ENCODE results near the gene TSPAN33. TPM values are rescaled to one million over a fixed set of nuclear protein-coding genes. Genes with fewer than 3 reads are reported as not detected.

TSPAN33 gene
- polyA plus RNA-seq, 1 donor (not counting 4 experiments of a cell fraction or from before 2014, with no cell fraction given): 0.93 TPM

DNA sequence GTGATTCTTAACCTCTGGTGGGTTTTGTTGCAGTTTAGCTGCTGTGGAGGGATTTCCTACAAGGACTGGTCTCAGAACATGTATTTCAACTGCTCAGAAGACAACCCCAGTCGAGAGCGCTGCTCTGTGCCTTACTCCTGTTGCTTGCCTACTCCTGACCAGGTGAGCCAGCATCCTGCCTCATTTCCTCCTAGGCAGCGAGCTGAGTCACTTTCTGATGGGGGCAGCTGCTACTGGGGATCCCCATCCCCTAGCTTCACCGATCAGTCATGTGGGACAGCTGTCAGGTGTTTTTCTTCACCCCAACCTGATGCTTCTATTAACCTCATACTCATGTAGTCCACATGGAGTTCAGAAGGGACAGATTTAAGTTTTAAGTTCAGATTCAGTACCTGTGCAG is 22.2 kb downstream of the TSPAN33 start:
- H4K20me1 ChIP-seq (ENCODE audit: control insufficient read depth, extremely low read depth, insufficient read depth, low read length): no peaks in the 10 kb centered on the region
- FAIRE-seq: no peak
- H3K9me3 ChIP-seq (ENCODE audit: control insufficient read depth, low read depth, low read length): no peaks in the 10 kb centered on the region
- H2AFZ ChIP-seq (ENCODE audit: control insufficient read depth, low read length): no peak overlapping the region
- no peak overlapping the region for H3K4me2 ChIP-seq (ENCODE audit: control insufficient read depth, extremely low read depth, insufficient read depth, low read depth, low read length)
- no peak overlapping the region for H3K27ac ChIP-seq (ENCODE audit: control insufficient read depth, insufficient read depth, low read length)
- TF ChIP-seq, protein P1, sequence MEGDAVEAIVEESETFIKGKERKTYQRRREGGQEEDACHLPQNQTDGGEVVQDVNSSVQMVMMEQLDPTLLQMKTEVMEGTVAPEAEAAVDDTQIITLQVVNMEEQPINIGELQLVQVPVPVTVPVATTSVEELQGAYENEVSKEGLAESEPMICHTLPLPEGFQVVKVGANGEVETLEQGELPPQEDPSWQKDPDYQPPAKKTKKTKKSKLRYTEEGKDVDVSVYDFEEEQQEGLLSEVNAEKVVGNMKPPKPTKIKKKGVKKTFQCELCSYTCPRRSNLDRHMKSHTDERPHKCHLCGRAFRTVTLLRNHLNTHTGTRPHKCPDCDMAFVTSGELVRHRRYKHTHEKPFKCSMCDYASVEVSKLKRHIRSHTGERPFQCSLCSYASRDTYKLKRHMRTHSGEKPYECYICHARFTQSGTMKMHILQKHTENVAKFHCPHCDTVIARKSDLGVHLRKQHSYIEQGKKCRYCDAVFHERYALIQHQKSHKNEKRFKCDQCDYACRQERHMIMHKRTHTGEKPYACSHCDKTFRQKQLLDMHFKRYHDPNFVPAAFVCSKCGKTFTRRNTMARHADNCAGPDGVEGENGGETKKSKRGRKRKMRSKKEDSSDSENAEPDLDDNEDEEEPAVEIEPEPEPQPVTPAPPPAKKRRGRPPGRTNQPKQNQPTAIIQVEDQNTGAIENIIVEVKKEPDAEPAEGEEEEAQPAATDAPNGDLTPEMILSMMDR (optimal IDR thresholded peaks at IDR 0.05 in 1 of 3, IDR thresholded peaks at IDR 0.05 in 1 of 3, conservative IDR thresholded peaks at IDR 0.05 in 1 of 3; ENCODE audit: extremely low read depth in 1 of 3, insufficient read depth in 2 of 3, low read length in 3 of 3): no peak
- TF ChIP-seq EZH2 (IDR thresholded peaks at IDR 0.05; ENCODE audit: low read length): no peak
- no peak for DNase-seq (ENCODE audit: low read depth, low spot score)
- H3K36me3 ChIP-seq (ENCODE audit: control insufficient read depth in 2 of 2, extremely low read depth in 1 of 2, insufficient read depth in 2 of 2, low read length in 2 of 2): no peaks in the 10 kb centered on the region
- H3K9ac ChIP-seq (ENCODE audit: control insufficient read depth, extremely low read depth, insufficient read depth, low read length): no peak overlapping the region
- dilution Hi-C loops (cut with MboI; ENCODE audit: extremely low pct_ligation_motif_present, low sequenced_read_pairs): no loop called here
- peaks cover 11% of the 10 kb centered on the region for H3K4me1 ChIP-seq (ENCODE audit: control insufficient read depth, extremely low read depth, insufficient read depth, low read length)
- H3K9me1 ChIP-seq (ENCODE audit: control insufficient read depth, extremely low read depth, insufficient read depth, low read length): no peaks in the 10 kb centered on the region
- H3K27me3 ChIP-seq (ENCODE audit: control insufficient read depth, extremely low read depth, insufficient read depth, low read length): peaks cover 7% of the 10 kb centered on the region
- H3K4me3 ChIP-seq (ENCODE audit: control insufficient read depth in 2 of 3, extremely low read depth in 1 of 3, insufficient read depth in 2 of 3, low read depth in 1 of 3, low read length in 3 of 3): no peak overlapping the region
- H3K79me2 ChIP-seq (ENCODE audit: control insufficient read depth, insufficient read depth, low read length): no peaks in the 10 kb centered on the region

DNA sequence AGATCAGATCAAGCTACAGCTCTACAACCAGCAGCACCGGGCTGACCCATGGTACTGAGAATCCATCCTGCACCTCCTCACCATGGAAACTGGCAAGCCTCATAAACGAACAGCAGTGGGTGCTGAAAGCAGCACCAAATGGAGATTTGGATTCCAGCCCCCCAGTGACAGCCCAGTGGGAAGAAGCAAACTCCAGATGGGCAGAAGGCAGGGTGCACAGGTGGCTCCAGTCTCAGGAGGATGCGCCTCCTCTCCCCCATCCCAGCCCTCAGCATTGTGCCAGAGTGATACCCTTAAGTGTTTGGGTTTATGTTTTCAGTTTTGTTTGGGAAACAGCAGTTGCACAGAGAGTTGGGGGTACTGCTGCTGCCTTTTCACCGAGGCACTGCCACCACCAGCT is 23.3 kb downstream of the TSPAN33 start:
- H3K4me1 ChIP-seq (ENCODE audit: control insufficient read depth, extremely low read depth, insufficient read depth, low read length): peaks cover 11% of the 10 kb centered on the region
- no peaks in the 10 kb centered on the region for H4K20me1 ChIP-seq (ENCODE audit: control insufficient read depth, extremely low read depth, insufficient read depth, low read length)
- dilution Hi-C loops (cut with MboI; ENCODE audit: extremely low pct_ligation_motif_present, low sequenced_read_pairs): no loop called here
- H2AFZ ChIP-seq (ENCODE audit: control insufficient read depth, low read length): no peak overlapping the region
- H3K27me3 ChIP-seq (ENCODE audit: control insufficient read depth, extremely low read depth, insufficient read depth, low read length): no peaks in the 10 kb centered on the region
- no peak for TF ChIP-seq EZH2 (IDR thresholded peaks at IDR 0.05; ENCODE audit: low read length)
- TF ChIP-seq, protein P1 (optimal IDR thresholded peaks at IDR 0.05 in 1 of 3, IDR thresholded peaks at IDR 0.05 in 1 of 3, conservative IDR thresholded peaks at IDR 0.05 in 1 of 3; ENCODE audit: extremely low read depth in 1 of 3, insufficient read depth in 2 of 3, low read length in 3 of 3): no peak
- H3K27ac ChIP-seq (ENCODE audit: control insufficient read depth, insufficient read depth, low read length): no peak overlapping the region
- no peak overlapping the region for H3K4me3 ChIP-seq (ENCODE audit: control insufficient read depth in 2 of 3, extremely low read depth in 1 of 3, insufficient read depth in 2 of 3, low read depth in 1 of 3, low read length in 3 of 3)
- no peaks in the 10 kb centered on the region for H3K9me1 ChIP-seq (ENCODE audit: control insufficient read depth, extremely low read depth, insufficient read depth, low read length)
- H3K36me3 ChIP-seq (ENCODE audit: control insufficient read depth in 2 of 2, extremely low read depth in 1 of 2, insufficient read depth in 2 of 2, low read length in 2 of 2): no peaks in the 10 kb centered on the region
- FAIRE-seq (no peak), DNase-seq (ENCODE audit: low read depth, low spot score) (no peak)
- no peaks in the 10 kb centered on the region for H3K79me2 ChIP-seq (ENCODE audit: control insufficient read depth, insufficient read depth, low read length)
- H3K4me2 ChIP-seq (ENCODE audit: control insufficient read depth, extremely low read depth, insufficient read depth, low read depth, low read length): no peak overlapping the region
- H3K9me3 ChIP-seq (ENCODE audit: control insufficient read depth, low read depth, low read length): no peaks in the 10 kb centered on the region
- H3K9ac ChIP-seq (ENCODE audit: control insufficient read depth, extremely low read depth, insufficient read depth, low read length): no peak overlapping the region

Measured in keratinocyte (primary cell).